Lower leg skin (tissue), 3 donors: ENCODE data around the gene CMIP.

Experiments used
- CTCF ChIP-seq, 3 donors: fragments of 450-650 bp; IDR thresholded peaks; one replicate each; pipeline ENCODE4 v1.5.1; 2016; ENCODE audit warnings: antibody characterized with exemption in 3 of 3, mild to moderate bottlenecking in 3 of 3, moderate library complexity in 2 of 3
- POLR2A ChIP-seq, 2 donors: fragments of 450-650 bp; IDR thresholded peaks; one replicate each; pipeline ENCODE4 v1.6.1; 2016 to 2017; ENCODE audit warnings: antibody characterized with exemption in 2 of 2, mild to moderate bottlenecking in 1 of 2, moderate library complexity in 1 of 2

GRCh38 chr16:81514041-81514559 lies 69.5 kb downstream of the CMIP start:
- no peak for TF ChIP-seq CTCF (IDR thresholded peaks at IDR 0.05)
- TF ChIP-seq POLR2A (IDR thresholded peaks at IDR 0.05) = no peak
